HG02678 (cell line): ENCODE results near the gene CD79A.

Experiments used
- ATAC-seq: cut with Tn5 transposase; IDR thresholded peaks from one replicate; pipeline ENCODE4 v1.9.1; 2021; ENCODE audit warnings: mild to moderate bottlenecking, moderate library complexity; ENCODE audit not compliant: unreplicated experiment

Gene CD79A

GRCh38 chr19:41929536-41930071, 52.5 kb downstream of the CD79A start:
- no peak for ATAC-seq

GRCh38 chr19:41930322-41930722, 53.2 kb downstream of the CD79A start:
- no peak for ATAC-seq
